Neural progenitor cell (in vitro differentiated cells): ENCODE data around the gene DCP1B.

Experiments used
- CTCF ChIP-seq: fragments of 200-600 bp; sonication (generic); IDR thresholded peaks from 2 replicates; pipeline ENCODE4 v1.5.1; 2017; ENCODE audit warnings: antibody characterized with exemption, mild to moderate bottlenecking
- EZH2phosphoT487 ChIP-seq: fragments of 200-600 bp; sonication (generic); IDR thresholded peaks from 2 replicates; pipeline ENCODE4 v1.6.1; 2017; ENCODE audit warnings: antibody characterized with exemption

GRCh38 chr12:1929241-1929984 is 74.8 kb downstream of the DCP1B start:
- TF ChIP-seq EZH2phosphoT487 = no peak
- TF ChIP-seq CTCF = no peak
